GM23338 (cell line): ENCODE results near the gene PDE1A. TPM values are rescaled to one million over a fixed set of nuclear protein-coding genes. Genes with fewer than 3 reads are reported as not detected.

Source experiments
- ATAC-seq: fragments of 200-7000 bp; cut with Tn5 transposase; 3 replicates; pipeline ENCODE4 v1.9.1; 2020
- DNase-seq: peaks from one replicate; pipeline ENCODE4 v3.0.0-alpha.2; 2015; ENCODE audit warnings: low spot score
- H2AFZ ChIP-seq: fragments of 200-600 bp; sonication (generic); 2 replicates; pipeline ENCODE4 v1.8.0; 2016; ENCODE audit warnings: antibody characterized with exemption, mild to moderate bottlenecking, moderate library complexity
- H3F3A ChIP-seq: fragments of 200-600 bp; sonication (generic); replicated peaks from 2 replicates; pipeline ENCODE4 v1.8.0; 2017; ENCODE audit warnings: antibody characterized with exemption, mixed run types, low read depth
- H3K27ac ChIP-seq: fragments of 200-600 bp; sonication (generic); 2 replicates; pipeline ENCODE4 v1.6.1; 2016; ENCODE audit warnings: low read depth
- H3K27me3 ChIP-seq: fragments of 200-600 bp; sonication (generic); 2 replicates; pipeline ENCODE4 v1.8.0; 2016; ENCODE audit warnings: mild to moderate bottlenecking, mixed run types, moderate library complexity; ENCODE audit not compliant: insufficient read depth
- H3K36me3 ChIP-seq: fragments of 200-600 bp; sonication (generic); 2 replicates; pipeline ENCODE4 v1.8.0; 2016; ENCODE audit warnings: mild to moderate bottlenecking; ENCODE audit not compliant: insufficient read depth
- H3K4me1 ChIP-seq: fragments of 200-600 bp; sonication (generic); 2 replicates; pipeline ENCODE4 v1.8.0; 2016; ENCODE audit warnings: mild to moderate bottlenecking, moderate library complexity; ENCODE audit not compliant: insufficient read depth
- H3K4me2 ChIP-seq: fragments of 200-600 bp; sonication (generic); 2 replicates; pipeline ENCODE4 v1.7.1; 2017; ENCODE audit warnings: mixed run types
- H3K4me3 ChIP-seq: fragments of 200-600 bp; sonication (generic); 2 replicates; pipeline ENCODE4 v1.6.1; 2016; ENCODE audit warnings: mixed run types
- H3K79me2 ChIP-seq: fragments of 200-600 bp; sonication (generic); replicated peaks from 2 replicates; pipeline ENCODE4 v1.8.0; 2017; ENCODE audit warnings: mild to moderate bottlenecking; ENCODE audit not compliant: insufficient read depth
- H3K9me2 ChIP-seq: fragments of 200-600 bp; sonication (generic); 2 replicates; pipeline ENCODE4 v1.8.0; 2017; ENCODE audit not compliant: insufficient read depth
- H4K20me1 ChIP-seq: fragments of 200-600 bp; sonication (generic); replicated peaks from 2 replicates; pipeline ENCODE4 v1.8.0; 2017; ENCODE audit warnings: mild to moderate bottlenecking; ENCODE audit not compliant: insufficient read depth
- H3K27ac Mint-ChIP-seq: 2 replicates; pipeline ENCODE4 v1.8.0; 2020; ENCODE audit warnings: inconsistent platforms, mild to moderate bottlenecking, moderate library complexity, mixed read lengths
- H3K27me3 Mint-ChIP-seq: 3 replicates; pipeline ENCODE4 v1.8.0; 2022; ENCODE audit warnings: low read depth, mild to moderate bottlenecking, moderate library complexity, mixed read lengths, inconsistent platforms; ENCODE audit not compliant: insufficient read depth, poor library complexity
- H3K36me3 Mint-ChIP-seq: 3 replicates; pipeline ENCODE4 v1.8.0; 2021; ENCODE audit warnings: low read depth, mild to moderate bottlenecking, inconsistent platforms, moderate library complexity, mixed read lengths
- H3K4me1 Mint-ChIP-seq: 3 replicates; pipeline ENCODE4 v1.8.0; 2020; ENCODE audit warnings: mild to moderate bottlenecking, inconsistent platforms, mixed read lengths
- H3K4me3 Mint-ChIP-seq: 3 replicates; pipeline ENCODE4 v1.8.0; 2021; ENCODE audit warnings: moderate library complexity, mild to moderate bottlenecking, inconsistent platforms, mixed read lengths
- H3K9me3 Mint-ChIP-seq: 3 replicates; pipeline ENCODE4 v1.8.0; 2020; ENCODE audit warnings: moderate library complexity, mild to moderate bottlenecking, inconsistent platforms, mixed read lengths
- CREB1 ChIP-seq: fragments of 250-450 bp; sonication (Bioruptor Pico); IDR thresholded peaks from 2 replicates; pipeline ENCODE4 v1.5.0; 2020; ENCODE audit warnings: low read depth, mild to moderate bottlenecking, moderate library complexity
- CTCF ChIP-seq, 2 experiments: fragments of 200-600 bp in 1 of 2; sonication (generic) in 1 of 2; conservative IDR thresholded peaks; 2 replicates each; pipeline versions ENCODE4 v1.5.1 to v1.6.1; 2016 to 2017; ENCODE audit warnings: antibody characterized with exemption in 2 of 2, low read depth in 2 of 2, mild to moderate bottlenecking in 2 of 2, moderate library complexity in 1 of 2
- EZH2 ChIP-seq: fragments of 200-600 bp; sonication (generic); IDR thresholded peaks from one replicate; pipeline ENCODE4 v1.8.0; 2017; ENCODE audit warnings: antibody characterized with exemption, mild to moderate bottlenecking, low read depth; ENCODE audit not compliant: unreplicated experiment
- EZH2phosphoT487 ChIP-seq: fragments of 200-600 bp; sonication (generic); IDR thresholded peaks from one replicate; pipeline ENCODE4 v1.8.1; 2018; ENCODE audit warnings: antibody characterized with exemption; ENCODE audit not compliant: unreplicated experiment
- JUNB ChIP-seq: IDR thresholded peaks from one replicate; pipeline ENCODE4 v1.6.1; 2016; ENCODE audit warnings: antibody characterized with exemption; ENCODE audit not compliant: unreplicated experiment
- NANOG ChIP-seq: IDR thresholded peaks from 2 replicates; pipeline ENCODE4 v1.6.1; 2016; ENCODE audit warnings: antibody characterized with exemption, borderline replicate concordance
- POLR2AphosphoS5 ChIP-seq: IDR thresholded peaks from 2 replicates; pipeline ENCODE4 v1.6.1; 2016; ENCODE audit warnings: antibody characterized with exemption, low read depth
- REST ChIP-seq: IDR thresholded peaks from one replicate; pipeline ENCODE4 v1.6.1; 2018; ENCODE audit warnings: antibody characterized with exemption; ENCODE audit not compliant: unreplicated experiment
- STAT1 ChIP-seq: IDR thresholded peaks from one replicate; pipeline ENCODE4 v1.6.1; 2016; ENCODE audit warnings: antibody characterized with exemption; ENCODE audit not compliant: unreplicated experiment
- ZNF114 ChIP-seq: fragments of 250-450 bp; sonication (Bioruptor Pico); IDR thresholded peaks from 2 replicates; pipeline ENCODE4 v1.5.0; 2020; ENCODE audit warnings: mild to moderate bottlenecking, moderate library complexity
- ZNF331 ChIP-seq: fragments of 250-450 bp; sonication (Bioruptor Pico); IDR thresholded peaks from 2 replicates; pipeline ENCODE4 v1.5.0; 2020; ENCODE audit warnings: low read depth, mild to moderate bottlenecking, moderate library complexity
- polyA plus RNA-seq: library from polyadenylated mRNA; unstranded; fragments of >200 nt; fragmentation: Nextera tagmentation; extraction: Ambion mirVana; gene quantifications from 2 replicates; pipeline ENCODE4 v1.2.1, GENCODE V29; 2016
- total RNA-seq: library from RNA; depleted of rRNA; stranded (reverse); fragments of >200 nt; shearing (Covaris generic); gene quantifications from 2 replicates; pipeline ENCODE4 v1.2.3, GENCODE V29; 2014

Gene PDE1A
- total and polyA plus RNA-seq, 2 experiments from 2014 or later: 0.28 to 0.31 TPM

GRCh38 chr2:182193291-182193690 is 233.5 kb downstream of the PDE1A start (continued):
- no peak for TF ChIP-seq CTCF (conservative IDR thresholded peaks at IDR 0.05; ENCODE audit: low read depth in 2 of 2)
- TF ChIP-seq CREB1 (CRISPR knock-in tag): no peak
- no peak for TF ChIP-seq STAT1
- TF ChIP-seq ZNF114 (CRISPR knock-in tag): no peak
- TF ChIP-seq POLR2AphosphoS5: no peak
- TF ChIP-seq EZH2phosphoT487: no peak

GRCh38 chr2:182191061-182191460 is 235.8 kb downstream of the PDE1A start:
- H3K4me3 Mint-ChIP-seq: no peak overlapping the region
- Histone ChIP-seq H3K4me1 (no peaks in the 10 kb centered on the region), H3K79me2 (no peaks in the 10 kb centered on the region), H3K27ac (no peak overlapping the region), H4K20me1 (no peaks in the 10 kb centered on the region), H3K36me3 (no peaks in the 10 kb centered on the region), H3F3A (no peaks in the 10 kb centered on the region), H3K4me3 (no peak overlapping the region), H3K4me2 (no peak overlapping the region), H3K27me3 (no peaks in the 10 kb centered on the region), H3K9me2 (no peaks in the 10 kb centered on the region), H2AFZ (no peak overlapping the region)
- no peaks in the 10 kb centered on the region for H3K27me3 Mint-ChIP-seq
- ATAC-seq: no peak
- no peak overlapping the region for H3K27ac Mint-ChIP-seq
- H3K9me3 Mint-ChIP-seq: no peaks in the 10 kb centered on the region
- DNase-seq: no peak
- H3K4me1 Mint-ChIP-seq: no peaks in the 10 kb centered on the region
- no peaks in the 10 kb centered on the region for H3K36me3 Mint-ChIP-seq
- TF ChIP-seq CTCF (conservative IDR thresholded peaks at IDR 0.05; ENCODE audit: low read depth in 2 of 2) (no peak), EZH2 (no peak), CREB1 (CRISPR knock-in tag) (no peak), REST (no peak), EZH2phosphoT487 (no peak), ZNF331 (no peak), POLR2AphosphoS5 (no peak), NANOG (no peak), STAT1 (no peak), ZNF114 (CRISPR knock-in tag) (no peak), JUNB (no peak)
